Tibial artery (tissue), 4 donors: ENCODE results near the gene MRM2.

Experiments used
- DNase-seq, 2 donors: peaks; one replicate each; pipeline ENCODE4 v3.0.0-alpha.2; 2019
- H3K27ac ChIP-seq, 2 donors: fragments of 200-600 bp; sonication (generic) in 1 of 2; 1 replicate in 1 of 2; 2 replicates in 1 of 2; pipeline ENCODE4 v1.5.1; 2018 to 2019; ENCODE audit warnings: mild to moderate bottlenecking in 1 of 2
- H3K27me3 ChIP-seq, 2 donors: fragments of 200-600 bp; sonication (generic) in 1 of 2; one replicate each; pipeline versions ENCODE4 v1.5.1 to v1.6.0; 2016 to 2019
- H3K36me3 ChIP-seq, 3 donors: fragments of 200-600 bp; sonication (generic) in 2 of 3; one replicate each; pipeline ENCODE4 v1.5.1; 2016 to 2019; ENCODE audit warnings: mild to moderate bottlenecking in 2 of 3
- H3K4me1 ChIP-seq, 4 donors: fragments of 200-600 bp; sonication (generic) in 2 of 4; 1 replicate in 3 of 4; 2 replicates in 1 of 4; pipeline ENCODE4 v1.5.1; 2016 to 2019
- H3K4me3 ChIP-seq, 2 donors: fragments of 200-600 bp; sonication (generic) in 1 of 2; 1 replicate in 1 of 2; 2 replicates in 1 of 2; pipeline ENCODE4 v1.5.1; 2018 to 2019; ENCODE audit warnings: mild to moderate bottlenecking in 2 of 2
- H3K9me3 ChIP-seq, 3 donors: fragments of 200-600 bp; sonication (generic) in 1 of 3; one replicate each; pipeline ENCODE4 v1.5.1; 2016 to 2019
- CTCF ChIP-seq, 2 experiments: fragments of 200-600 bp in 1 of 2; fragments of 450-650 bp in 1 of 2; IDR thresholded peaks; one replicate each; pipeline ENCODE4 v1.5.1; 2017 to 2019; ENCODE audit warnings: antibody characterized with exemption in 2 of 2, mild to moderate bottlenecking in 1 of 2, moderate library complexity in 1 of 2
- intact Hi-C: fragments of 100-400 bp; cut with DNase I; formaldehyde crosslinking; loops from one replicate; pipeline ENCODE4 v1.15.0; 2023; ENCODE audit warnings: low total_unique reads

The MRM2 gene

GRCh38 chr7:2278026-2278425 is 36.0 kb upstream of the MRM2 start:
- TF ChIP-seq CTCF (IDR thresholded peaks at IDR 0.05) = no peak
- DNase-seq = no peak
- H3K9me3 ChIP-seq = no peaks in the 10 kb centered on the region
- H3K36me3 ChIP-seq = peaks cover 12 to 38% (median 16%) of the 10 kb centered on the region in 3 donors
- no peaks in the 10 kb centered on the region for H3K27me3 ChIP-seq
- H3K4me1 ChIP-seq = no peaks in the 10 kb centered on the region
- H3K4me3 ChIP-seq = no peak overlapping the region
- intact Hi-C loops = loop anchor here (10.0 kb wide), 1 partner anchor 1023 kb away; no protein-coding TSS in a partner anchor
- H3K27ac ChIP-seq = no peak overlapping the region

GRCh38 chr7:2276107-2276506 is 34.1 kb upstream of the MRM2 start:
- intact Hi-C loops = loop anchor here (10.0 kb wide), 1 partner anchor 1021 kb away; no protein-coding TSS in a partner anchor
- peaks cover 12 to 53% (median 20%) of the 10 kb centered on the region in 3 donors for H3K36me3 ChIP-seq
- H3K9me3 ChIP-seq = no peaks in the 10 kb centered on the region
- H3K4me3 ChIP-seq = no peak overlapping the region
- no peak overlapping the region for H3K27ac ChIP-seq
- no peak for DNase-seq
- no peak for TF ChIP-seq CTCF (IDR thresholded peaks at IDR 0.05)
- H3K4me1 ChIP-seq = no peaks in the 10 kb centered on the region
- H3K27me3 ChIP-seq = no peaks in the 10 kb centered on the region

GRCh38 chr7:2275101-2275500 is 33.1 kb upstream of the MRM2 start:
- TF ChIP-seq CTCF (IDR thresholded peaks at IDR 0.05) = no peak
- H3K4me1 ChIP-seq = no peaks in the 10 kb centered on the region
- no peak for DNase-seq
- no peaks in the 10 kb centered on the region for H3K9me3 ChIP-seq
- intact Hi-C loops = loop anchor here (10.0 kb wide), 1 partner anchor 1020 kb away; no protein-coding TSS in a partner anchor
- peaks cover 12 to 55% (median 29%) of the 10 kb centered on the region in 3 donors for H3K36me3 ChIP-seq
- no peak overlapping the region for H3K4me3 ChIP-seq
- no peaks in the 10 kb centered on the region for H3K27me3 ChIP-seq
- H3K27ac ChIP-seq = no peak overlapping the region

GRCh38 chr7:2274666-2275065 is 32.7 kb upstream of the MRM2 start:
- peaks cover 12 to 58% (median 32%) of the 10 kb centered on the region in 3 donors for H3K36me3 ChIP-seq
- intact Hi-C loops = loop anchor here (10.0 kb wide), 1 partner anchor 1020 kb away; no protein-coding TSS in a partner anchor
- TF ChIP-seq CTCF (IDR thresholded peaks at IDR 0.05) = no peak
- no peaks in the 10 kb centered on the region for H3K27me3 ChIP-seq
- no peaks in the 10 kb centered on the region for H3K9me3 ChIP-seq
- H3K4me3 ChIP-seq = no peak overlapping the region
- no peak for DNase-seq
- H3K4me1 ChIP-seq = no peaks in the 10 kb centered on the region
- H3K27ac ChIP-seq = no peak overlapping the region

- no peaks in the 10 kb centered on the region for H3K27me3 ChIP-seq
- no peak for TF ChIP-seq CTCF (IDR thresholded peaks at IDR 0.05)
- intact Hi-C loops = loop anchor here (10.0 kb wide), 1 partner anchor 1019 kb away; no protein-coding TSS in a partner anchor
- H3K4me1 ChIP-seq = no peaks in the 10 kb centered on the region
- no peaks in the 10 kb centered on the region for H3K9me3 ChIP-seq
- no peak for DNase-seq
- no peak overlapping the region for H3K4me3 ChIP-seq
- no peak overlapping the region for H3K27ac ChIP-seq
- peaks cover 12 to 59% (median 32%) of the 10 kb centered on the region in 3 donors for H3K36me3 ChIP-seq
Observed at GRCh38 chr7:2273866-2274265, 31.9 kb upstream of the MRM2 start.
